HepG2 (cell line): Measurements from ENCODE around the gene XPNPEP2. TPM values are rescaled to one million over a fixed set of nuclear protein-coding genes. Genes with fewer than 3 reads are reported as not detected.

Source experiments
- BHLHE40 ChIP-seq: IDR thresholded peaks from 2 replicates; pipeline ENCODE4 v1.6.1; 2011; ENCODE audit warnings: low read length, improper control_type of control experiment
- HNRNPH1 ChIP-seq: fragments of 200-400 bp; formaldehyde crosslinking; optimal IDR thresholded peaks from 2 replicates; pipeline ENCODE3; 2017; ENCODE audit warnings: mild to moderate bottlenecking, low read depth, low read length
- MIER3 ChIP-seq: IDR thresholded peaks from 2 replicates; pipeline ENCODE4 v1.6.1; 2016; ENCODE audit warnings: missing compliant biosample characterization, borderline replicate concordance
- MXD4 ChIP-seq: IDR thresholded peaks from 2 replicates; pipeline ENCODE4 v1.6.1; 2016; ENCODE audit warnings: mild to moderate bottlenecking, missing biosample characterization, missing genetic modification reagents
- NCOA2 ChIP-seq: sonication (generic); formaldehyde crosslinking; IDR thresholded peaks from 2 replicates; pipeline ENCODE4 v1.8.0; 2022; ENCODE audit warnings: inconsistent platforms
- NR3C1 ChIP-seq: sonication (generic); formaldehyde crosslinking; IDR thresholded peaks from 2 replicates; pipeline ENCODE4 v1.4.0; 2020; ENCODE audit warnings: missing genetic modification reagents
- RARA ChIP-seq: IDR thresholded peaks from 2 replicates; pipeline ENCODE4 v1.6.1; 2016; ENCODE audit warnings: missing genetic modification reagents, missing compliant biosample characterization
- RBM39 ChIP-seq: fragments of 200-400 bp; formaldehyde crosslinking; IDR thresholded peaks from one replicate; pipeline ENCODE4 v1.6.1; 2018; ENCODE audit warnings: antibody characterized with exemption, mild to moderate bottlenecking, low read depth, low read length; ENCODE audit not compliant: poor library complexity, severe bottlenecking
- YY1 ChIP-seq: IDR thresholded peaks from 2 replicates; pipeline ENCODE4 v1.6.1; 2011; ENCODE audit warnings: low read length, low read depth, moderate library complexity, mild to moderate bottlenecking; ENCODE audit not compliant: insufficient read depth, insufficient replicate concordance
- polyA plus RNA-seq, 8 experiments: library from polyadenylated mRNA; depleted of rRNA in 3 of 8; stranded (reverse) in 7 of 8; unstranded in 1 of 8; fragments of >200 nt; fragmentation: Illumina TruSeq in 4 of 8; extraction: Trizol in 4 of 8; gene quantifications; 2 replicates each; pipeline versions ENCODE4 v1.2.1 to v1.2.3, GENCODE V29; 2011 to 2016; ENCODE audit warnings: low read depth in 4 of 8, missing spikeins in 1 of 8, mixed read lengths in 1 of 8; ENCODE audit not compliant: insufficient read depth in 1 of 8
- total RNA-seq, 5 experiments: library from RNA; depleted of rRNA; stranded (reverse); fragments of >200 nt; fragmentation: Illumina TruSeq; extraction: Trizol; gene quantifications; 2 replicates each; pipeline ENCODE4 v1.2.3, GENCODE V29; 2016; ENCODE audit warnings: low read depth in 1 of 5
- TF ChIP-seq, protein P1 (sequence below): sonication (generic); formaldehyde crosslinking; IDR thresholded peaks from 2 replicates; pipeline ENCODE4 v1.5.0; 2020; ENCODE audit warnings: missing genetic modification reagents, mild to moderate bottlenecking, borderline replicate concordance
- TF ChIP-seq, protein P2 (sequence below): IDR thresholded peaks from 2 replicates; pipeline ENCODE4 v1.6.1; 2016; ENCODE audit warnings: missing biosample characterization, missing genetic modification reagents, low read depth
- TF ChIP-seq, protein P3 (sequence below): IDR thresholded peaks from 2 replicates; pipeline ENCODE4 v1.6.1; 2012; ENCODE audit warnings: inconsistent platforms
- TF ChIP-seq, protein P4 (sequence below): sonication (generic); formaldehyde crosslinking; IDR thresholded peaks from 2 replicates; pipeline ENCODE4 v1.4.0; 2020; ENCODE audit warnings: missing genetic modification reagents, borderline replicate concordance
- TF ChIP-seq, protein P5 (sequence below): sonication (generic); formaldehyde crosslinking; IDR thresholded peaks from 2 replicates; pipeline ENCODE4 v1.8.1; 2023; ENCODE audit warnings: mild to moderate bottlenecking, inconsistent platforms, moderate library complexity, missing genetic modification reagents, borderline replicate concordance
- TF ChIP-seq, protein P6 (sequence below): sonication (generic); formaldehyde crosslinking; IDR thresholded peaks from 2 replicates; pipeline ENCODE4 v1.4.0; 2020; ENCODE audit warnings: mild to moderate bottlenecking, missing genetic modification reagents, borderline replicate concordance
- TF ChIP-seq, protein P7 (sequence below): sonication (generic); formaldehyde crosslinking; IDR thresholded peaks from 2 replicates; pipeline ENCODE4 v1.8.1; 2022; ENCODE audit warnings: mild to moderate bottlenecking, missing genetic modification reagents

XPNPEP2 gene
- total and polyA plus RNA-seq, 2 of the 13 experiments (the other 11 are each of a cell fraction or from before 2014, with no cell fraction given): 1.1 to 1.8 TPM

DNA sequence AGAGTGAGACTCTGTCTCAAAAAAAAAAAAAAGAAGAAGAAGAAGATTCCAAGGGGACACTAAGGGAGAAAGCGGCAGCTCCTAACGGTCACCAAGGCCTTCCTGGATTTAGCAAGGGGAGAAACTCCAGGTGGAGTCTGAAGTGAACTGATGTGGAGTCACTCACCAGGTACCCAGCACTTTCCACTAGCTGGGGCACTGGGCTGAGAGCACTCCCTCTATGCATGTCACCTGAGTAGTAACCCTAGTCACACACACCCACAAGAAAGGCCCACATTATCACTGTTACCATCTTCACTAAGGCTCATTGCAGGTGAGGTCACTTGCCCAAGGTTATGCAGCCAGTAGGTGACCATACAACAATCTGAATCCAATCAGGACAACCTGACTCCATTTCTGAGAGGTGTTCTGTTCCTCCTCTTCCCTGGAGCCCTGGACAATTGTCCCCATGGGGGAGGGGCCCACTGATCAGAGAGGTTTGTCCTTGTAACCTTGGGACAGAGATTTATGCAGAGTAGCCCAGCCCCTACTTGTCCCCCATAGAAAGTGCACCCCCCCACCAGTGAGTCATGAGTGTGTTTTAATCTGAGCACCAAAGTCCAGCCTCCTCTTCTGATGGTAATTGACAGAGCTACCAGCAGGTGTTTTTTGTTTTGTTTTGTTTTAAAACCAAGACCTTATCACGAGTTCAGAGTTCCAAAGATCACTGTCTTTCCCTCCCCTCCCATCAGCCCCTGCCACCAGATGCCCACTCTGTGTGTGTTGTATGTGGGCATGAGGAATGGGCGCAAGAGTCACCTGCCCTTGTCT is 35.1 kb downstream of the XPNPEP2 start (continued):
- no peak for TF ChIP-seq BHLHE40
- no peak for TF ChIP-seq MXD4
- no peak for TF ChIP-seq RBM39
- TF ChIP-seq, protein P1, sequence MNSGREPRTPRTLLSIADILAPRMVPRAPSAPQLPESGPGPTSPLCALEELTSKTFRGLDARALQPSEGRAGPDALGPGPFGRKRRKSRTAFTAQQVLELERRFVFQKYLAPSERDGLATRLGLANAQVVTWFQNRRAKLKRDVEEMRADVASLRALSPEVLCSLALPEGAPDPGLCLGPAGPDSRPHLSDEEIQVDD (CRISPR knock-in tag): no peak
- TF ChIP-seq, protein P2, sequence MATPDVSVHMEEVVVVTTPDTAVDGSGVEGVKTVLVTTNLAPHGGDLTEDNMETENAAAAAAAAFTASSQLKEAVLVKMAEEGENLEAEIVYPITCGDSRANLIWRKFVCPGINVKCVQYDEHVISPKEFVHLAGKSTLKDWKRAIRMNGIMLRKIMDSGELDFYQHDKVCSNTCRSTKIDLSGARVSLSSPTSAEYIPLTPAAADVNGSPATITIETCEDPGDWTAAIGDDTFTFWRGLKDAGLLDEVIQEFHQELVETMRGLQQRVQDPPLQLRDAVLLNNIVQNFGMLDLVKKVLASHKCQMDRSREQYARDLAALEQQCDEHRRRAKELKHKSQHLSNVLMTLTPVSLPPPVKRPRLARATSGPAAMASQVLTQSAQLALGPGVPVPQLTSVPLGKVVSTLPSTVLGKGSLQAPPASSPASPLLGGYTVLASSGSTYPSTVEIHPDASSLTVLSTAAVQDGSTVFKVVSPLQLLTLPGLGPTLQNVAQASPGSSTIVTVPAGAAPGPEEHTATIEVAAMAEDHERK (CRISPR knock-in tag): no peak
- TF ChIP-seq YY1: no peak
- no peak for TF ChIP-seq MIER3
- TF ChIP-seq, protein P3, sequence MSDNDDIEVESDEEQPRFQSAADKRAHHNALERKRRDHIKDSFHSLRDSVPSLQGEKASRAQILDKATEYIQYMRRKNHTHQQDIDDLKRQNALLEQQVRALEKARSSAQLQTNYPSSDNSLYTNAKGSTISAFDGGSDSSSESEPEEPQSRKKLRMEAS: no peak
- no peak for TF ChIP-seq NCOA2 (CRISPR knock-in tag)
- TF ChIP-seq, protein P4, sequence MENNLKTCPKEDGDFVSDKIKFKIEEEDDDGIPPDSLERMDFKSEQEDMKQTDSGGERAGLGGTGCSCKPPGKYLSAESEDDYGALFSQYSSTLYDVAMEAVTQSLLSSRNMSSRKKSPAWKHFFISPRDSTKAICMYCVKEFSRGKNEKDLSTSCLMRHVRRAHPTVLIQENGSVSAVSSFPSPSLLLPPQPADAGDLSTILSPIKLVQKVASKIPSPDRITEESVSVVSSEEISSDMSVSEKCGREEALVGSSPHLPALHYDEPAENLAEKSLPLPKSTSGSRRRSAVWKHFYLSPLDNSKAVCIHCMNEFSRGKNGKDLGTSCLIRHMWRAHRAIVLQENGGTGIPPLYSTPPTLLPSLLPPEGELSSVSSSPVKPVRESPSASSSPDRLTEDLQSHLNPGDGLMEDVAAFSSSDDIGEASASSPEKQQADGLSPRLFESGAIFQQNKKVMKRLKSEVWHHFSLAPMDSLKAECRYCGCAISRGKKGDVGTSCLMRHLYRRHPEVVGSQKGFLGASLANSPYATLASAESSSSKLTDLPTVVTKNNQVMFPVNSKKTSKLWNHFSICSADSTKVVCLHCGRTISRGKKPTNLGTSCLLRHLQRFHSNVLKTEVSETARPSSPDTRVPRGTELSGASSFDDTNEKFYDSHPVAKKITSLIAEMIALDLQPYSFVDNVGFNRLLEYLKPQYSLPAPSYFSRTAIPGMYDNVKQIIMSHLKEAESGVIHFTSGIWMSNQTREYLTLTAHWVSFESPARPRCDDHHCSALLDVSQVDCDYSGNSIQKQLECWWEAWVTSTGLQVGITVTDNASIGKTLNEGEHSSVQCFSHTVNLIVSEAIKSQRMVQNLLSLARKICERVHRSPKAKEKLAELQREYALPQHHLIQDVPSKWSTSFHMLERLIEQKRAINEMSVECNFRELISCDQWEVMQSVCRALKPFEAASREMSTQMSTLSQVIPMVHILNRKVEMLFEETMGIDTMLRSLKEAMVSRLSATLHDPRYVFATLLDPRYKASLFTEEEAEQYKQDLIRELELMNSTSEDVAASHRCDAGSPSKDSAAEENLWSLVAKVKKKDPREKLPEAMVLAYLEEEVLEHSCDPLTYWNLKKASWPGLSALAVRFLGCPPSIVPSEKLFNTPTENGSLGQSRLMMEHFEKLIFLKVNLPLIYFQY (CRISPR knock-in tag): no peak
- TF ChIP-seq NR3C1: no peak
- TF ChIP-seq, protein P5, sequence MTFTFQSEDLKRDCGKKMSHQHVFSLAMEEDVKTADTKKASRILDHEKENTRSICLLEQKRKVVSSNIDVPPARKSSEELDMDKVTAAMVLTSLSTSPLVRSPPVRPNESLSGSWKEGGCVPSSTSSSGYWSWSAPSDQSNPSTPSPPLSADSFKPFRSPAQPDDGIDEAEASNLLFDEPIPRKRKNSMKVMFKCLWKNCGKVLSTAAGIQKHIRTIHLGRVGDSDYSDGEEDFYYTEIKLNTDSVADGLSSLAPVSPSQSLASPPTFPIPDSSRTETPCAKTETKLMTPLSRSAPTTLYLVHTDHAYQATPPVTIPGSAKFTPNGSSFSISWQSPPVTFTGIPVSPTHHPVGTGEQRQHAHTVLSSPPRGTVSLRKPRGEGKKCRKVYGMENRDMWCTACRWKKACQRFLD (CRISPR knock-in tag): no peak
- no peak for TF ChIP-seq RARA (CRISPR knock-in tag)
- TF ChIP-seq, protein P6, sequence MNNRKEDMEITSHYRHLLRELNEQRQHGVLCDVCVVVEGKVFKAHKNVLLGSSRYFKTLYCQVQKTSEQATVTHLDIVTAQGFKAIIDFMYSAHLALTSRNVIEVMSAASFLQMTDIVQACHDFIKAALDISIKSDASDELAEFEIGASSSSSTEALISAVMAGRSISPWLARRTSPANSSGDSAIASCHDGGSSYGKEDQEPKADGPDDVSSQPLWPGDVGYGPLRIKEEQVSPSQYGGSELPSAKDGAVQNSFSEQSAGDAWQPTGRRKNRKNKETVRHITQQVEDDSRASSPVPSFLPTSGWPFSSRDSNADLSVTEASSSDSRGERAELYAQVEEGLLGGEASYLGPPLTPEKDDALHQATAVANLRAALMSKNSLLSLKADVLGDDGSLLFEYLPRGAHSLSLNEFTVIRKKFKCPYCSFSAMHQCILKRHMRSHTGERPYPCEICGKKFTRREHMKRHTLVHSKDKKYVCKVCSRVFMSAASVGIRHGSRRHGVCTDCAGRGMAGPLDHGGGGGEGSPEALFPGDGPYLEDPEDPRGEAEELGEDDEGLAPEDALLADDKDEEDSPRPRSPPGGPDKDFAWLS (CRISPR knock-in tag): no peak
- TF ChIP-seq, protein P7, sequence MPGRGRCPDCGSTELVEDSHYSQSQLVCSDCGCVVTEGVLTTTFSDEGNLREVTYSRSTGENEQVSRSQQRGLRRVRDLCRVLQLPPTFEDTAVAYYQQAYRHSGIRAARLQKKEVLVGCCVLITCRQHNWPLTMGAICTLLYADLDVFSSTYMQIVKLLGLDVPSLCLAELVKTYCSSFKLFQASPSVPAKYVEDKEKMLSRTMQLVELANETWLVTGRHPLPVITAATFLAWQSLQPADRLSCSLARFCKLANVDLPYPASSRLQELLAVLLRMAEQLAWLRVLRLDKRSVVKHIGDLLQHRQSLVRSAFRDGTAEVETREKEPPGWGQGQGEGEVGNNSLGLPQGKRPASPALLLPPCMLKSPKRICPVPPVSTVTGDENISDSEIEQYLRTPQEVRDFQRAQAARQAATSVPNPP (CRISPR knock-in tag): no peak
- no peak for TF ChIP-seq HNRNPH1
